ENCODE results near the gene DUSP19.

DUSP19 gene

GRCh38 chr2:183123117-183123958 lies 44.8 kb downstream of the DUSP19 start:
- H3K4me3 ChIP-seq (ENCODE audit: low read length) = peak overlapping the region; percentile 96
- DNase-seq (ENCODE audit: low read depth, low spot score) = no peak

- DNase-seq (ENCODE audit: low read depth, low spot score) = no peak
- H3K4me3 ChIP-seq (ENCODE audit: low read length) = peak overlapping the region; percentile 96
These were observed 45.3 kb downstream of the DUSP19 start for GRCh38 chr2:183123959-183124221.

GRCh38 chr2:183124222-183124956 lies 45.8 kb downstream of the DUSP19 start, which contains the start of gene NUP35:
Gene NUP35 (plus strand): TSS chr2:183124443. CDS start chr2:183124458, 15 bp downstream.
- peak within 1 kb of the TSS; percentile 96 for H3K4me3 ChIP-seq (ENCODE audit: low read length)
- peak; percentile 92 for DNase-seq (ENCODE audit: low read depth, low spot score)

- H3K4me3 ChIP-seq (ENCODE audit: low read length) = peak overlapping the region; percentile 96
- DNase-seq (ENCODE audit: low read depth, low spot score) = peak; percentile 10
These were observed 46.4 kb downstream of the DUSP19 start for GRCh38 chr2:183124957-183125255.

- no peak for DNase-seq (ENCODE audit: low read depth, low spot score)
- peak overlapping the region; percentile 96 for H3K4me3 ChIP-seq (ENCODE audit: low read length)
These were observed 47.3 kb downstream of the DUSP19 start for GRCh38 chr2:183125659-183126341.

- no peak overlapping the region for H3K4me3 ChIP-seq (ENCODE audit: low read length)
- DNase-seq (ENCODE audit: low read depth, low spot score) = no peak
These were observed 48.1 kb downstream of the DUSP19 start for GRCh38 chr2:183126635-183127034.

GRCh38 chr2:183134016-183134415 lies 55.5 kb downstream of the DUSP19 start:
- H3K4me3 ChIP-seq (ENCODE audit: low read length) = no peak overlapping the region
- DNase-seq (ENCODE audit: low read depth, low spot score) = no peak

GRCh38 chr2:183148955-183149354 lies 70.4 kb downstream of the DUSP19 start:
- no peak overlapping the region for H3K4me3 ChIP-seq (ENCODE audit: low read length)
- no peak for DNase-seq (ENCODE audit: low read depth, low spot score)

- DNase-seq (ENCODE audit: low read depth, low spot score) = no peak
- no peak overlapping the region for H3K4me3 ChIP-seq (ENCODE audit: low read length)
These were observed 70.9 kb downstream of the DUSP19 start for GRCh38 chr2:183149489-183149888.

Measured in Jurkat, Clone E6-1 (cell line).